H4 (cell line): ENCODE data around the gene PRPF6. TPM values are rescaled to one million over a fixed set of nuclear protein-coding genes. Genes with fewer than 3 reads are reported as not detected.

Source experiments
- DNase-seq: peaks from one replicate; pipeline ENCODE4 v3.0.0-alpha.2; 2015; ENCODE audit warnings: low spot score
- total RNA-seq: library from RNA; depleted of rRNA; stranded (reverse); fragments of >200 nt; shearing (Covaris generic); gene quantifications from 2 replicates; pipeline ENCODE4 v1.2.3, GENCODE V29; 2014; rRNA removed

Gene PRPF6
- total RNA-seq: 35.9 and 36.5 TPM in 2 replicates

DNA sequence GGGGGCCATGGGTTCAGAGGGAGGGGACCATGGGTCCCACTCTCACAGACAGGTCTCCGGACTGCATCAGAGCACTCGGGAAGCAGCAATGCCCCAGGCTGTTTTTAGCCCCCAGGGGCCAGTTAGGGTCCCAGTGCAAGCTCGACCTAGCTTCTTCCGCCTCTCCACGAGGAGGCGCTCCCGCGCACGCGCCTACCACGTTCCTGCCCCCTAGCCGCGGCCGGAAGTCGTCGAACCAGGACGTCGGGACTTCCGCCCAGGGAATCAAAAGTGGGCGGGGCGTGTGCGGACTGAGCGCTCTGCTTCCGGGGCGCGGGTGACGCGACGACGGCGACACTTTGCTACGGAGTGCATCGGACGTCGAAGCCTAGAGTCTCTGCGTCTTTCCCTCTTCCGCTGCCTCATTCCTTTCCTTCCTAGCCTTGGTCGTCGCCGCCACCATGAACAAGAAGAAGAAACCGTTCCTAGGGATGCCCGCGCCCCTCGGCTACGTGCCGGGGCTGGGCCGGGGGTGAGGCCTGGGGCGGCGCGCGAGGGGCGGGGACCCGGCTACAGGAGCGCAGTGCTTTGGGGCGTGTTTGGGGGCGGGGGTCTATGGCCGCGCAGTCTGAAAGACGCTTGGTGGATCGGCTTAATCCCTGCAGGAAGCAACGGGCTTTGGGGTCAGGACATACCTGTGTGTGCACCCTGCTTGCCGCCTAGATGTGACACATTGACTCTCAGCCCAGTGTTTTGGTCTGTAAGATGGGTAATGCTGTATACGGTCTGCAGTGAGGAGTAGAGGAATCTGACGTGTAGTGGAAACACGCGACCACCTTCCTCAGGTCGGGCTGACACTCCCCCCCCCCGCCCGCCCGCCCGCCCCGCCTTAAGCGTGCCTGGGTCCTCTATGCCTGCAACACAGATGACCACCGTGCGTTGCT lies at the start of gene PRPF6:
Gene PRPF6, plus strand, starts transcription at position 327 of the 923 bp plus-strand sequence. Its CDS starts 114 bp downstream, at position 441.
- DNase-seq: peak; percentile 96

DNA sequence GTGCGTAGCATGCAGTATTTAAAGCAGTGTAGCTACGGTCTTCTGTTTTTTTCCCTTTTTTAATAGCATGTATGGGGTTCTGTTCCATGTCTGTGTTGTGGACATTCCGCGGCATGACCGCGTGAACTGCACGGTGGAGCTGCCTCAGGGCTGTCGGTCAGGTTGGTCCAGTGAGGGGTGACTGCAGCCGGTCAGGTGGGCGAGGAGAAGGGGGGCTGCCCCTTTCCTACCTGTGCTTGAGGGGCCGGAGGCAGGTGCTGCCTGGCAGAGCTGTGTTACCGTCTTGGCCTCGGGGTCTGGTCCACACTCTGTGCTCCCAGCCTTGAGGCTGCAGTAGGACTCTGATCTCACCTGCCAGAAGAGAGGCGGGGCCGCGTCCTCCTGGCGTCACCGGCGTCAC lies 49.2 kb upstream of the PRPF6 start:
- no peak for DNase-seq

- no peak for DNase-seq
Measured at GRCh38 chr20:63932606-63933160, 48.2 kb upstream of the PRPF6 start.

GRCh38 chr20:63933646-63934045 lies 47.3 kb upstream of the PRPF6 start:
- DNase-seq: no peak

DNA sequence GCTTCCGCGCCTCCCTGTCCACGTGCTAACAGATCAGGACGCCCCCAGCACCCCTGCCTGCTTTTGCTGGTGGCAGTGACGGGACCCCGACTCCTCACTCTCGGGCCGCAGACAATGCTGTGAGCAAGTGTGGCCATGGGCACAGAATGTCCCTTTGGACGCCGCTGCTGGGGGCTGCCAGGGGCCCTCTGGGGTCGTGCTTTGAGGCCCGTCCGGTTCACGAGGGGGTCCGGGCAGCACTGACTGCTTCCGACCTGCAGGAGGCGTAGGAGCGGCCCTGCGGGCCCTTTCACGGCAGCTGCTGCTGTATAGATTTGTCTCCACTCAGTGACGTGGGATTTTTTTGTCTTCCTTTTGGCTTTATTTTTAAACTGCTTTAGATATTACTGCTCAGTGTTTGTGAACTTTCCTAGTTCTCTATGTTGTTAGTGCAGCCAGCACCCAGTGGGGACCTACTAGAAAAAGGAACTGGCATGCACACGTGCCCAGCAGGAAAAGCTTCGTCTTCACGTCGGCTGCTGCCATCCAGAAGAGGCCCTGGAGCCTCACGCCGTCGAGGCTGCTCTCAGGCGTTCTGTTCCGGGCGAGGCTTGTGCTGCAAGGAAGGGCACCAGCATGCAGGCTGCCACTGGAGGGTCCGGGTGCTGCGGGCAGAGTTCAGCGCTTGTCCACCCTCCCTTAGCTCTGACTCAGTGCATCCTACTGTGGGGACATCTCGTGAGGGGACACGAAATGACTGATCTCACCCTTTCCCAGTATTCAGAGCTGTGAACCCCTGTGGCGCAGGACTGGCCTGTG lies 46.5 kb upstream of the PRPF6 start:
- DNase-seq: no peak

GRCh38 chr20:63935447-63935846 lies 45.5 kb upstream of the PRPF6 start:
- DNase-seq: no peak

GRCh38 chr20:63937596-63937995 lies 43.3 kb upstream of the PRPF6 start:
- DNase-seq: no peak

- DNase-seq: no peak
Measured at GRCh38 chr20:63939061-63939935, 41.6 kb upstream of the PRPF6 start.

GRCh38 chr20:63940071-63940471 lies 40.9 kb upstream of the PRPF6 start:
- no peak for DNase-seq

DNA sequence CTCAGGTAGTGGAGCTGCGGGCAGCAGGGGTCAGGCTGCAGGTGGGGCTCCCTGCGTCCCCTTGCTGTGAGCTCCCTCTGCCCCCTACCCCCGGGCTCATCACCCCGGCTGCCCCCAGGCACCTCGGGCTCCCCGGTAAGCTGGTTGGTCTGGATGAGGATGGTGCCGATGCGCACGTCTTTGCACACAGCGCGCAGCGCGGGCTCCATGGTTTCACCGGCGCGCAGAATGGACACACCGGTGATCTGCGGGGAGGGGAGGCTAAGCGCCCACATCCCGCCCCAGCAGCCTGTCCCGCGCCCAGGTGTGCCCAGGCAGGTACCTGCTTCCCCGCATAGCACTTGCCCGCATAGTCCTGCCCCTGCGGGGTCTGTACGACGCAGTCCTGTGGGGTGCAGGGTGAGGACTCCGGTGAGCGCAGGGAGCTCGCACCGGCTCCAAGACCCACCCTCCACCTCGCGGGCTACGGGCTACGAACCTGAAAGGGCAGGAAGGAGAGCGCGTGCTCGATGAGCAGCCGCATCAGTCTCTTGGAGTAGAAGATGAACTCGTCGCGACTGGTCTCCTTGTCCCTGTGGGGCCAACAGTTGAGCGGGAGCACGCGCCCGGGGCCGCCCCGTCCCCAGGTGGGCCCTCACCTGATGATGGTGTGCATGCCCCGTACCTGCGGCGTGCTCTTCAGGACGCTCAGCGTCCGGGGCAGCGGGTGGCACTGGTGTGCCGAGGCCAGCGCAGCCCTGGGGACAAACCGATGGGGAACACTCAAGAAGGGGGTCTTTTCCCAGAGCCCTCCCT lies 40.3 kb upstream of the PRPF6 start:
- DNase-seq: no peak

- no peak for DNase-seq
Measured at GRCh38 chr20:63941282-63942081, 39.5 kb upstream of the PRPF6 start.

DNA sequence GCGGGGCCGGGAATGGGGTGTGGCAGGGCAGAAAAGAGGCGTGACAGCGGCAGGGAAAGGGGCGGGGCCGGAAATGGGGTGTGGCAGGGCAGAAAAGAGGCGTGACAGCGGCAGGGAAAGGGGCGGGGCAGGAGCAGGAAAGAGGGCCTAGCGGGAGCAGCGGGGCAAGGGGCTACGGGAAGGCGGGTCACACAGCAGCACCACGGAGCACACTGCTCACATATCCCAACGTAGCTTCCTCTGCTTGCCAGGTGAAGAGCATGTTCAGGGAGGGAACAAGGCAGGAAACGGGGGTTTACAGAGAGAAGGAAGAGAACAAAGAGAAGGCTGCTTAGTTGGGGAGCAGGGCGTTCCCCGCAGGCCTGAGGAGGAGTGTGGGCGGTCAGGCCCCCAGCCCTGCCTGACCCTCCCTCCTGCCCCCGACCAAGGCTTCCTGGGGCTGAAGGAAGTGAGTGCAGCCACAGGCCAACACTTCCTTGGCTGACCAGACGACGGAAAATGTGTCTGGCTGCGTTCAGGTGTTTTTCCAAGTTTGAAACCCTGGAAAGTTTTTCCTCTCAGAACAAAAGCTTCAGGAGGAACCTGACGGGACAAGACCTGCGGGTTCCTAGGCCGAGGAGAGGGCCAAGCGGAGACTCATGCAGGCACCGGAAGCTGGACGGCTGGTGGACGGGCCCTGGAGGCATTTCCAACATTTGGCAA lies 38.5 kb upstream of the PRPF6 start:
- DNase-seq: no peak

DNA sequence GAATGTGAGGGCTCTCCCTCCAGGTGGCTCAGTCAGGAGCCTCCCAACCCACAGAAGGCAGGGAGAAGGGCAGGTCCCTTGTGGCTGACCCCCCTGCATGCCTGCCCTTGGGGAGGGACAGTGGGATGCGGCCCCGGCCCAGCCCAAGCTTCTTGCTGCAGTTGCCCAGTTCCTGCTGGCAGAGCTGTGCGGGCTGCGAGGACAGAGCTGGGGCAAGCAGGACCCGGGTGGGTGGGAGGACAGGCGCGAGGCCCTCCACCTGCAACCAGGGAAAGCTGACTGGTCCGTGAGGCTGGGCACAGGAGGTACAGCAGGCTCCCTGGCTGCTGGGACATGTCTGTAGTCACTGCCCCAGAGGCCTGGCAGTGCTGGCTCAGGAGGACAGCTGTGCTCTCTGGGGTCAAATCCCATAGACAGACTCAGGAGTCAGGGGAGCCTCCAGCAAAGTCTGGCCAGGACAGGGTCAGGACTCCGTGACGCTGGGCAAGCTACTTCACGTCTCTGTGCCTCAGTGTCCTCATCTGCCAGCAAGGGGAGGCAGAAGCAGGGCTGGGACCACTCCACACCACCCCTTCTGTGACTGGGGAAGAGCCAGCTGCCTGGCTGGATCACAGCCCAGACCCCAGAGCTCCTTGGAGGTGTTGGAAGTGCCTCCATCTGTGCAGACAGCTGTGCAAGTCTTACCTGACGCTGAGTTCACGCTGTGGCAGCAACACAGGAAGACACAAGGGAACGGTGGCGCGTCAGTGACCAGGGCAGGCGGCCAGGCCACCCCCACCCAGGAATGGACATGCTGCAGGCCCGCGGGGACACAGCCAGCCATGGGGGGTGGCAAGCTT lies 37.7 kb upstream of the PRPF6 start:
- no peak for DNase-seq

- no peak for DNase-seq
Measured at GRCh38 chr20:63943808-63944077, 37.2 kb upstream of the PRPF6 start.

- no peak for DNase-seq
Measured at GRCh38 chr20:63944078-63944941, 36.6 kb upstream of the PRPF6 start.

GRCh38 chr20:63945031-63945658 lies 35.8 kb upstream of the PRPF6 start:
- DNase-seq: no peak
